Endodermal cell (in vitro differentiated cells): ENCODE results near the gene PCGF1. TPM values are rescaled to one million over a fixed set of nuclear protein-coding genes. Genes with fewer than 3 reads are reported as not detected.
A peak's percentile ranks its signal among the peaks of the same experiment; 100 is the strongest.

Source experiments
- DNase-seq: peaks from one replicate; pipeline ENCODE4 v3.0.0-alpha.2; 2017
- H3K27ac ChIP-seq: 2 replicates; pipeline ENCODE4 v1.5.1; 2013; ENCODE audit warnings: mild to moderate bottlenecking, low read depth, low read length, moderate library complexity
- H3K27me3 ChIP-seq: 2 replicates; pipeline ENCODE4 v1.6.1; 2013; ENCODE audit warnings: mild to moderate bottlenecking, low read length, moderate library complexity; ENCODE audit not compliant: insufficient read depth, control insufficient read depth, poor library complexity, severe bottlenecking
- H3K36me3 ChIP-seq: 2 replicates; pipeline ENCODE4 v1.7.0; 2013; ENCODE audit warnings: mild to moderate bottlenecking, low read length, moderate library complexity; ENCODE audit not compliant: control insufficient read depth, insufficient read depth
- H3K4me1 ChIP-seq: one replicate; pipeline ENCODE4 v1.7.0; 2013; ENCODE audit warnings: low read length; ENCODE audit not compliant: control insufficient read depth, insufficient read depth
- H3K4me3 ChIP-seq: 2 replicates; pipeline ENCODE4 v1.5.1; 2013; ENCODE audit warnings: mild to moderate bottlenecking, low read length, moderate library complexity
- H3K9ac ChIP-seq: 2 replicates; pipeline ENCODE4 v1.6.1; 2013; ENCODE audit warnings: mild to moderate bottlenecking, low read length, moderate library complexity; ENCODE audit not compliant: poor library complexity, severe bottlenecking; ENCODE audit errors: extremely low read depth
- H3K9me3 ChIP-seq: 2 replicates; pipeline ENCODE4 v1.6.1; 2013; ENCODE audit warnings: mild to moderate bottlenecking, low read length, moderate library complexity; ENCODE audit not compliant: control insufficient read depth
- H3K27ac Mint-ChIP-seq: 2 replicates; pipeline ENCODE4 v1.8.0; 2020; ENCODE audit warnings: mixed read lengths
- H3K27me3 Mint-ChIP-seq: 2 replicates; pipeline ENCODE4 v1.8.0; 2021; ENCODE audit warnings: mild to moderate bottlenecking, mixed read lengths; ENCODE audit not compliant: insufficient read depth
- H3K36me3 Mint-ChIP-seq: 2 replicates; pipeline ENCODE4 v1.8.0; 2020; ENCODE audit warnings: low read depth, mixed read lengths
- H3K4me1 Mint-ChIP-seq: 2 replicates; pipeline ENCODE4 v1.8.0; 2020; ENCODE audit warnings: mixed read lengths
- H3K4me3 Mint-ChIP-seq: 2 replicates; pipeline ENCODE4 v1.8.0; 2020; ENCODE audit warnings: mild to moderate bottlenecking, moderate library complexity, mixed read lengths
- H3K9me3 Mint-ChIP-seq: 2 replicates; pipeline ENCODE4 v1.8.0; 2020; ENCODE audit warnings: mild to moderate bottlenecking, mixed read lengths
- CTCF ChIP-seq: fragments of 200-600 bp; sonication (generic); conservative IDR thresholded peaks from 2 replicates; pipeline ENCODE4 v1.5.0; 2021; ENCODE audit warnings: antibody characterized with exemption, mild to moderate bottlenecking
- WGBS, 2 experiments: methylation state at CpG; one replicate each; pipeline versions ENCODE4 v1.1.5 to v1.1.7; 2013; ENCODE audit warnings: missing lambda C conversion rate in 2 of 2, mixed read lengths in 1 of 2; ENCODE audit not compliant: insufficient coverage in 1 of 2, insufficient read length in 1 of 2; 5-methylcytosine and 5-hydroxymethylcytosine counted together
- total RNA-seq, 2 donors: library from RNA; stranded (reverse); fragmentation: NEBNext Ultra II Directional in 1 of 2; extraction: Animal tissue kit (Norgen Biotek cat#: 25700) in 1 of 2; gene quantifications; 2 replicates in 1 of 2; 3 replicates in 1 of 2; pipeline ENCODE4 v1.2.1, GENCODE V29; 2021

PCGF1 gene
- total RNA-seq, 2 donors from 2014 or later: 15.5 to 21.4 TPM

- H3K36me3 Mint-ChIP-seq: peaks cover 6% of the 10 kb centered on the region
- Histone ChIP-seq H3K4me3 (peak overlapping the region; percentile 96), H3K27me3 (peaks cover 84% of the 10 kb centered on the region), H3K27ac (peak overlapping the region; percentile 90), H3K9me3 (no peaks in the 10 kb centered on the region), H3K9ac (no peak overlapping the region), H3K36me3 (no peaks in the 10 kb centered on the region), H3K4me1 (no peaks in the 10 kb centered on the region)
- 33 to 40% methylated on average over 16 to 27 of the region's 27 CpGs for WGBS, 2 experiments
- no peaks in the 10 kb centered on the region for H3K9me3 Mint-ChIP-seq
- peaks cover 12% of the 10 kb centered on the region for H3K4me1 Mint-ChIP-seq
- peak; percentile 82 for DNase-seq
- TF ChIP-seq CTCF: no peak
- H3K4me3 Mint-ChIP-seq: peak overlapping the region; percentile 88
- H3K27ac Mint-ChIP-seq: peak overlapping the region; percentile 75
- peaks cover 81% of the 10 kb centered on the region for H3K27me3 Mint-ChIP-seq
Observed at GRCh38 chr2:74552914-74553811, 45.7 kb upstream of the PCGF1 start.

DNA sequence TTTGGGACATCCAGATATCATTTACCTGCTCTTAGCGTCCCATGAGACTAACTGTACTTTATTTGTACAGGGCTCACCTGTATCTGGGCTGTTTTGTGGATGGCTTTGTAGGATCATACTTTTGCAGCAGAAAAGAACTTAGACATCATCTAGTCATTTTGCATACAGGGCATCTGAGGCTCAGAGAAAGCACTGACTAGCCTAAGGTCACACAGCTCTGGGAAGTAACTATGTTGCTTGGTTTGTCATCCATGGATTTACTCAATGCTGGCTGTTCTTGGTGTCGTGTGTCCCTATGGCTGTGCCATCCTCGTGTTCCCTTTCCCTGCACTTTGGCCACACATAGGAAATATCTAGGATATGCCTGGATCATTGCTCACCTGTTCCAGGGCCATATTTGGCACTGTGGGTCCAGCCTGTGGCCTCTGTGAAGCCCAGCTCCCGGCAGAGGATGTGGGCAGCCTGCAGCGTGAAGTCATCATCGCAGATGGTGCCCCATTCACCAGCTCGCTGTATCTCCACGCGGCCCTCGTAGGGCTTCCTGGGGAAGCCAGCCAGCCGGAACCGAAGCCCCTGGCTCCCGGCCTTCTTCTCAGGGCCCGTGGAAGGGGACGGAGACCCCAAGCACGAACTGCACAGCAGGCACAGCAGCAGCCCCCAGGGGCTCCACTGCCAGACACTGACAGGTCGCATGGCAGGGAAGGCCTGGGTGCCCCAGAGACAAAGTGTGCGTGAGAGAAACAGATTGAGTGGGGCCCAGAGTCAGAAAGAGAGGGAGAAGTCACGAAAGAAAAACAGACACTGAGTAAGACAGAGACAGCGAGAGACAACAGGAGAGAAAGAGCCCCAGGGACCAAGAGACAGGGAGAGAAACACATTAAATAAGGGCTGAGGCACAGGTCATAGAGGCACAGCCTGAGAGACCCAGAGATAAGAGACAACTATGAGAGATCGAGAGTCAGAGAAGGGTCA lies 44.7 kb upstream of the PCGF1 start:
- 91 to 92% methylated on average over 16 to 21 of the region's 21 CpGs for WGBS, 2 experiments
- no peak overlapping the region for H3K9ac ChIP-seq
- no peak overlapping the region for H3K4me3 ChIP-seq

More for the DNA sequence above, 44.7 kb upstream of the PCGF1 start:
- Histone ChIP-seq H3K9me3 (no peaks in the 10 kb centered on the region), H3K4me1 (no peaks in the 10 kb centered on the region), H3K27me3 (peaks cover 91% of the 10 kb centered on the region), H3K36me3 (no peaks in the 10 kb centered on the region), H3K27ac (no peak overlapping the region)
- peaks cover 6% of the 10 kb centered on the region for H3K36me3 Mint-ChIP-seq
- peaks cover 13% of the 10 kb centered on the region for H3K4me1 Mint-ChIP-seq
- H3K4me3 Mint-ChIP-seq: no peak overlapping the region
- no peaks in the 10 kb centered on the region for H3K9me3 Mint-ChIP-seq
- DNase-seq: peak; percentile 30
- peaks cover 86% of the 10 kb centered on the region for H3K27me3 Mint-ChIP-seq
- no peak for TF ChIP-seq CTCF
- no peak overlapping the region for H3K27ac Mint-ChIP-seq
